HEK293 (cell line): ENCODE results near the gene KEL.

Experiments
- CTCF ChIA-PET: fragments of 350-600 bp; formaldehyde crosslinking; extraction: SDS; loops from one replicate; lab custom pipeline; 2021; ENCODE audit warnings: antibody characterized with exemption; lab: Yijun Ruan, JAX
- POLR2A ChIA-PET: fragments of 300-600 bp; formaldehyde crosslinking; extraction: SDS; loops from one replicate; lab custom pipeline; 2020; ENCODE audit warnings: antibody characterized with exemption, inconsistent platforms; lab: Yijun Ruan, JAX
- H3K27ac ChIP-seq: fragments of 200-500 bp; sonication (Bioruptor generic); 2 replicates; pipeline ENCODE4 v1.5.1; 2014; ENCODE audit warnings: low read depth, low read length, control low read depth, inconsistent platforms; ENCODE audit errors: extremely low read depth
- H3K36me3 ChIP-seq, 2 experiments: fragments of 200-500 bp in 1 of 2; sonication (Bioruptor generic) in 1 of 2; 1 replicate in 1 of 2; 2 replicates in 1 of 2; pipeline ENCODE4 v1.5.1; 2014 to 2017; ENCODE audit warnings: inconsistent platforms in 2 of 2, low read length in 2 of 2; ENCODE audit not compliant: control insufficient read depth in 2 of 2, insufficient read depth in 1 of 2
- H3K4me1 ChIP-seq: fragments of 200-500 bp; sonication (Bioruptor generic); 2 replicates; pipeline ENCODE4 v1.5.1; 2014; ENCODE audit warnings: mild to moderate bottlenecking, low read length, inconsistent platforms; ENCODE audit not compliant: control insufficient read depth, insufficient read depth
- H3K4me3 ChIP-seq: 2 replicates; pipeline ENCODE4 v1.5.1; 2011; ENCODE audit warnings: low read depth, mild to moderate bottlenecking, control low read depth, low read length, moderate library complexity
- H3K9me3 ChIP-seq: fragments of 200-500 bp; sonication (Bioruptor generic); 2 replicates; pipeline ENCODE4 v1.5.1; 2014; ENCODE audit warnings: low read depth, low read length, inconsistent platforms; ENCODE audit not compliant: control insufficient read depth, insufficient read depth
- BCL11B ChIP-seq: fragments of 450-650 bp; formaldehyde crosslinking; IDR thresholded peaks from 2 replicates; pipeline ENCODE4 v1.5.1; 2016; ENCODE audit warnings: low read depth, missing biosample characterization, missing genetic modification characterization
- GLIS2 ChIP-seq: fragments of 450-650 bp; formaldehyde crosslinking; IDR thresholded peaks from 2 replicates; pipeline ENCODE4 v1.5.1; 2016; ENCODE audit warnings: missing biosample characterization, missing genetic modification characterization
- OSR2 ChIP-seq: fragments of 450-650 bp; formaldehyde crosslinking; IDR thresholded peaks from 2 replicates; pipeline ENCODE4 v1.5.1; 2016; ENCODE audit warnings: missing biosample characterization, missing genetic modification characterization
- ZFHX2 ChIP-seq: fragments of 450-650 bp; formaldehyde crosslinking; conservative IDR thresholded peaks from 2 replicates; pipeline ENCODE4 v1.5.1; 2016; ENCODE audit warnings: missing biosample characterization, missing genetic modification characterization
- ZNF112 ChIP-seq: fragments of 450-650 bp; formaldehyde crosslinking; IDR thresholded peaks from 2 replicates; pipeline ENCODE4 v1.5.0; 2017; ENCODE audit warnings: missing biosample characterization, missing genetic modification characterization
- ZNF157 ChIP-seq: fragments of 450-650 bp; formaldehyde crosslinking; IDR thresholded peaks from 2 replicates; pipeline ENCODE4 v1.5.1; 2016; ENCODE audit warnings: missing biosample characterization, missing genetic modification characterization
- ZNF239 ChIP-seq: fragments of 450-650 bp; formaldehyde crosslinking; IDR thresholded peaks from 2 replicates; pipeline ENCODE4 v1.5.1; 2016; ENCODE audit warnings: missing biosample characterization, missing genetic modification characterization
- ZNF24 ChIP-seq: fragments of 450-650 bp; formaldehyde crosslinking; IDR thresholded peaks from 2 replicates; pipeline ENCODE4 v1.5.1; 2016; ENCODE audit warnings: missing biosample characterization, missing genetic modification characterization
- ZNF324 ChIP-seq: fragments of 450-650 bp; formaldehyde crosslinking; IDR thresholded peaks from 2 replicates; pipeline ENCODE4 v1.5.1; 2016; ENCODE audit warnings: missing biosample characterization, missing genetic modification characterization
- ZNF350 ChIP-seq: fragments of 450-650 bp; formaldehyde crosslinking; IDR thresholded peaks from 2 replicates; pipeline ENCODE4 v1.5.0; 2017; ENCODE audit warnings: missing biosample characterization, mild to moderate bottlenecking, missing genetic modification characterization
- ZNF544 ChIP-seq: fragments of 450-650 bp; formaldehyde crosslinking; IDR thresholded peaks from 2 replicates; pipeline ENCODE4 v1.5.0; 2017; ENCODE audit warnings: missing biosample characterization, missing genetic modification characterization
- ZNF561 ChIP-seq: fragments of 450-650 bp; IDR thresholded peaks from 2 replicates; pipeline ENCODE4 v1.5.1; 2018; ENCODE audit warnings: missing biosample characterization, missing genetic modification characterization, borderline replicate concordance
- ZNF596 ChIP-seq: fragments of 450-650 bp; IDR thresholded peaks from 2 replicates; pipeline ENCODE4 v1.5.0; 2018; ENCODE audit warnings: missing biosample characterization, mild to moderate bottlenecking, missing genetic modification characterization, moderate library complexity
- ZNF629 ChIP-seq: fragments of 450-650 bp; formaldehyde crosslinking; IDR thresholded peaks from 2 replicates; pipeline ENCODE4 v1.5.1; 2017; ENCODE audit warnings: missing biosample characterization, missing genetic modification characterization
- ZNF670 ChIP-seq: fragments of 450-650 bp; formaldehyde crosslinking; IDR thresholded peaks from 2 replicates; pipeline ENCODE4 v1.5.1; 2016; ENCODE audit warnings: missing biosample characterization, missing genetic modification characterization, low read depth
- ZNF747 ChIP-seq: fragments of 450-650 bp; formaldehyde crosslinking; IDR thresholded peaks from 2 replicates; pipeline ENCODE4 v1.5.1; 2016; ENCODE audit warnings: missing biosample characterization, missing genetic modification characterization
- ZNF776 ChIP-seq: fragments of 450-650 bp; formaldehyde crosslinking; IDR thresholded peaks from 2 replicates; pipeline ENCODE4 v1.5.0; 2017; ENCODE audit warnings: missing biosample characterization, missing genetic modification characterization, borderline replicate concordance
- ZNF785 ChIP-seq: fragments of 450-650 bp; formaldehyde crosslinking; IDR thresholded peaks from 2 replicates; pipeline ENCODE4 v1.5.1; 2016; ENCODE audit warnings: missing biosample characterization, missing genetic modification characterization
- ZNF837 ChIP-seq: fragments of 450-650 bp; formaldehyde crosslinking; IDR thresholded peaks from 2 replicates; pipeline ENCODE4 v1.5.1; 2016; ENCODE audit warnings: missing biosample characterization, missing genetic modification characterization
- TF ChIP-seq, protein P1 (sequence below): fragments of 450-650 bp; formaldehyde crosslinking; IDR thresholded peaks from 2 replicates; pipeline ENCODE4 v1.5.1; 2016; ENCODE audit warnings: missing biosample characterization, missing genetic modification characterization, borderline replicate concordance
- TF ChIP-seq, protein P2 (sequence below): fragments of 450-650 bp; IDR thresholded peaks from 2 replicates; pipeline ENCODE4 v1.5.1; 2018; ENCODE audit warnings: missing biosample characterization, missing genetic modification characterization
- TF ChIP-seq, protein P3 (sequence below): fragments of 450-650 bp; formaldehyde crosslinking; IDR thresholded peaks from 2 replicates; pipeline ENCODE4 v1.5.1; 2016; ENCODE audit warnings: missing biosample characterization, missing genetic modification characterization, borderline replicate concordance

KEL gene

DNA sequence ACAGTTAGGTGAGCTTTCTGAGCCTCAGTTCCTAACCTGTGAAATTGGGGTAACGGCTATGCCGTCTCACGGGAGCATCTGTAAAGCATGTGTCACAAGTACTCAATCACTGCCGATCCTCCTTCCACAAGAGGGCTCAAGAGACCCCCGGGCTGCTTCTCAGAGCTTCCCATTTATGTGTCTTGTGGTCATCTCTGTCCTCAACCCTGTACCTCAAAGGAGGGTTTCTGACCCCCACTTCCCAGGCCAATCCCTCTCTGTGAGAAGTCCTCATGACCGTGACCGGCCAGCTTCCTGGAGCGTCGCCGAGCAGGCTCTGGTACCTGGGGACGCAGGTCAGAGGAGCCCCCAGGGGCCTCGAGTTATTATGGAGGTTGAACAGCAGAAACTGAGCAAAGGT lies 28.1 kb downstream of the KEL start:
- Histone ChIP-seq H3K36me3 (no peaks in the 10 kb centered on the region), H3K27ac (no peak overlapping the region), H3K9me3 (no peaks in the 10 kb centered on the region), H3K4me1 (no peaks in the 10 kb centered on the region), H3K4me3 (no peak overlapping the region)
- POLR2A ChIA-PET = no interaction called here
- TF ChIP-seq, protein P1, sequence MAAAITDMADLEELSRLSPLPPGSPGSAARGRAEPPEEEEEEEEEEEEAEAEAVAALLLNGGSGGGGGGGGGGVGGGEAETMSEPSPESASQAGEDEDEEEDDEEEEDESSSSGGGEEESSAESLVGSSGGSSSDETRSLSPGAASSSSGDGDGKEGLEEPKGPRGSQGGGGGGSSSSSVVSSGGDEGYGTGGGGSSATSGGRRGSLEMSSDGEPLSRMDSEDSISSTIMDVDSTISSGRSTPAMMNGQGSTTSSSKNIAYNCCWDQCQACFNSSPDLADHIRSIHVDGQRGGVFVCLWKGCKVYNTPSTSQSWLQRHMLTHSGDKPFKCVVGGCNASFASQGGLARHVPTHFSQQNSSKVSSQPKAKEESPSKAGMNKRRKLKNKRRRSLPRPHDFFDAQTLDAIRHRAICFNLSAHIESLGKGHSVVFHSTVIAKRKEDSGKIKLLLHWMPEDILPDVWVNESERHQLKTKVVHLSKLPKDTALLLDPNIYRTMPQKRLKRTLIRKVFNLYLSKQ (tag by site-specific recombination) = no peak
- CTCF ChIA-PET = interaction anchor here (0.6 to 1.3 kb wide), 4 partner anchors 18 to 494 kb away, joined by 3 to 5 read pairs (median 4); no protein-coding TSS in a partner anchor

DNA sequence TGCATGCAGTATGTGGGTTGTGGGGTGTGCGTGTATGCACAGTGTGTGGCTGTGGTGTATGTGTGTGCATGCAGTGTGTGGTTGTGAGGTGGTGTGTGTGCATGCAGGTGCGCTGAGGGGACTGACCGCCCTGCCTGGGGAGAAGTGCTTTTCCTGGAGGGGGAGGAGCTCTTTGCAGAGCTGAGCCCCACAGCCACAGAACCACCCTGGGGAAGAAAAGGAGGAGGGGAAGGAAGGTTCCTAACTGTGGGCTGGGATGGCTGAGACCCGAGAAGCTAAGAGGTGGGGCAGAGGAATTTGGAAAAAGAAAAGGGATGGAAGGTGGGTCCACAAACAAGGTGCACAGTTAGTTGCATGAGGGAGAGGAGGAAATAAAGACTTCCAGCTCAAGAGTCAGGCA lies 28.5 kb downstream of the KEL start, which contains the start of gene TRPV5:
Gene TRPV5 (minus strand): TSS at position 123 of the 400 bp plus-strand sequence. CDS start 287 bp downstream, outside the sequence.
- H3K36me3 ChIP-seq = no peaks in the 10 kb centered on the region
- no peaks in the 10 kb centered on the region for H3K9me3 ChIP-seq
- no peak within 1 kb of the TSS for H3K27ac ChIP-seq
- H3K4me1 ChIP-seq = no peaks in the 10 kb centered on the region
- no peak within 1 kb of the TSS for H3K4me3 ChIP-seq
- ChIA-PET POLR2A (no interaction called here), CTCF (interaction anchor here (0.6 to 1.3 kb wide), 5 partner anchors 9 to 494 kb away, joined by 3 to 5 read pairs (median 3); no protein-coding TSS in a partner anchor)
- TF ChIP-seq ZNF239 = no peak
- TF ChIP-seq OSR2 (tag by site-specific recombination) = no peak
- no peak for TF ChIP-seq ZNF629 (tag by site-specific recombination)
- TF ChIP-seq ZNF324 (tag by site-specific recombination) = no peak
- no peak for TF ChIP-seq ZNF776

DNA sequence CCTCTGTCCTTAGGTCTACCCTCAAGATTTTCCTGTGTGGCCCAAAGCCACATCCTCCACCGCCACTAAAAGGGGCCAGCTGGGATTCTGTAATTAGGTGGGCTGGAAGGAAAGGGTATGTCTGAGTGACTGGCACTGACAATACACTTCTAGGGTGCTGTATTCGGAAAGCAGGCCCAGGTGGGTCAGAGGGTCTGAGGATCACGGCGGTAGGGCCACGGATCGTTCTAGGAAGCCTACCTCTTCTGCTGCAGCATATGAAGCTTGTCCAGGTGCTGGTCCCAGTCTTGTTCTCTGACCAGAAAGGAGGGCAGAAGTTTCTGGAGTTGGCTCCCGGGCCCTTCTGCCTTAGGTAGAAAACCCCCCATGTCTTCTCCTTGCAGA lies 29.1 kb downstream of the KEL start:
- CTCF ChIA-PET = interaction anchor here (0.6 kb wide), 1 partner anchor 8 kb away, joined by 3 read pairs; no protein-coding TSS in a partner anchor
- no peak overlapping the region for H3K27ac ChIP-seq
- no peaks in the 10 kb centered on the region for H3K36me3 ChIP-seq
- H3K9me3 ChIP-seq = no peaks in the 10 kb centered on the region
- no peak for TF ChIP-seq GLIS2 (tag by site-specific recombination)
- TF ChIP-seq, protein P2, sequence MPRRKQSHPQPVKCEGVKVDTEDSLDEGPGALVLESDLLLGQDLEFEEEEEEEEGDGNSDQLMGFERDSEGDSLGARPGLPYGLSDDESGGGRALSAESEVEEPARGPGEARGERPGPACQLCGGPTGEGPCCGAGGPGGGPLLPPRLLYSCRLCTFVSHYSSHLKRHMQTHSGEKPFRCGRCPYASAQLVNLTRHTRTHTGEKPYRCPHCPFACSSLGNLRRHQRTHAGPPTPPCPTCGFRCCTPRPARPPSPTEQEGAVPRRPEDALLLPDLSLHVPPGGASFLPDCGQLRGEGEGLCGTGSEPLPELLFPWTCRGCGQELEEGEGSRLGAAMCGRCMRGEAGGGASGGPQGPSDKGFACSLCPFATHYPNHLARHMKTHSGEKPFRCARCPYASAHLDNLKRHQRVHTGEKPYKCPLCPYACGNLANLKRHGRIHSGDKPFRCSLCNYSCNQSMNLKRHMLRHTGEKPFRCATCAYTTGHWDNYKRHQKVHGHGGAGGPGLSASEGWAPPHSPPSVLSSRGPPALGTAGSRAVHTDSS = no peak
- TF ChIP-seq ZNF837 (tag by site-specific recombination) = no peak
- no peak for TF ChIP-seq ZNF350 (tag by site-specific recombination)
- no peak for TF ChIP-seq ZNF24 (tag by site-specific recombination)
- TF ChIP-seq, protein P3, sequence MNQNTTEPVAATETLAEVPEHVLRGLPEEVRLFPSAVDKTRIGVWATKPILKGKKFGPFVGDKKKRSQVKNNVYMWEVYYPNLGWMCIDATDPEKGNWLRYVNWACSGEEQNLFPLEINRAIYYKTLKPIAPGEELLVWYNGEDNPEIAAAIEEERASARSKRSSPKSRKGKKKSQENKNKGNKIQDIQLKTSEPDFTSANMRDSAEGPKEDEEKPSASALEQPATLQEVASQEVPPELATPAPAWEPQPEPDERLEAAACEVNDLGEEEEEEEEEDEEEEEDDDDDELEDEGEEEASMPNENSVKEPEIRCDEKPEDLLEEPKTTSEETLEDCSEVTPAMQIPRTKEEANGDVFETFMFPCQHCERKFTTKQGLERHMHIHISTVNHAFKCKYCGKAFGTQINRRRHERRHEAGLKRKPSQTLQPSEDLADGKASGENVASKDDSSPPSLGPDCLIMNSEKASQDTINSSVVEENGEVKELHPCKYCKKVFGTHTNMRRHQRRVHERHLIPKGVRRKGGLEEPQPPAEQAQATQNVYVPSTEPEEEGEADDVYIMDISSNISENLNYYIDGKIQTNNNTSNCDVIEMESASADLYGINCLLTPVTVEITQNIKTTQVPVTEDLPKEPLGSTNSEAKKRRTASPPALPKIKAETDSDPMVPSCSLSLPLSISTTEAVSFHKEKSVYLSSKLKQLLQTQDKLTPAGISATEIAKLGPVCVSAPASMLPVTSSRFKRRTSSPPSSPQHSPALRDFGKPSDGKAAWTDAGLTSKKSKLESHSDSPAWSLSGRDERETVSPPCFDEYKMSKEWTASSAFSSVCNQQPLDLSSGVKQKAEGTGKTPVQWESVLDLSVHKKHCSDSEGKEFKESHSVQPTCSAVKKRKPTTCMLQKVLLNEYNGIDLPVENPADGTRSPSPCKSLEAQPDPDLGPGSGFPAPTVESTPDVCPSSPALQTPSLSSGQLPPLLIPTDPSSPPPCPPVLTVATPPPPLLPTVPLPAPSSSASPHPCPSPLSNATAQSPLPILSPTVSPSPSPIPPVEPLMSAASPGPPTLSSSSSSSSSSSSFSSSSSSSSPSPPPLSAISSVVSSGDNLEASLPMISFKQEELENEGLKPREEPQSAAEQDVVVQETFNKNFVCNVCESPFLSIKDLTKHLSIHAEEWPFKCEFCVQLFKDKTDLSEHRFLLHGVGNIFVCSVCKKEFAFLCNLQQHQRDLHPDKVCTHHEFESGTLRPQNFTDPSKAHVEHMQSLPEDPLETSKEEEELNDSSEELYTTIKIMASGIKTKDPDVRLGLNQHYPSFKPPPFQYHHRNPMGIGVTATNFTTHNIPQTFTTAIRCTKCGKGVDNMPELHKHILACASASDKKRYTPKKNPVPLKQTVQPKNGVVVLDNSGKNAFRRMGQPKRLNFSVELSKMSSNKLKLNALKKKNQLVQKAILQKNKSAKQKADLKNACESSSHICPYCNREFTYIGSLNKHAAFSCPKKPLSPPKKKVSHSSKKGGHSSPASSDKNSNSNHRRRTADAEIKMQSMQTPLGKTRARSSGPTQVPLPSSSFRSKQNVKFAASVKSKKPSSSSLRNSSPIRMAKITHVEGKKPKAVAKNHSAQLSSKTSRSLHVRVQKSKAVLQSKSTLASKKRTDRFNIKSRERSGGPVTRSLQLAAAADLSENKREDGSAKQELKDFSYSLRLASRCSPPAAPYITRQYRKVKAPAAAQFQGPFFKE (tag by site-specific recombination) = no peak
- no peak for TF ChIP-seq ZNF157 (tag by site-specific recombination)
- no peak for TF ChIP-seq ZFHX2 (tag by site-specific recombination)
- no peak for TF ChIP-seq ZNF112 (tag by site-specific recombination)
- TF ChIP-seq ZNF596 = no peak
- no peak for TF ChIP-seq ZNF670 (tag by site-specific recombination)
- TF ChIP-seq ZNF561 (tag by site-specific recombination) = no peak
- TF ChIP-seq ZNF544 (tag by site-specific recombination) = no peak
- TF ChIP-seq ZNF785 = no peak
- no peak for TF ChIP-seq BCL11B (tag by site-specific recombination)
- TF ChIP-seq ZNF747 (tag by site-specific recombination) = no peak
- TF ChIP-seq, all 188 proteins: peak for 0
- POLR2A ChIA-PET = no interaction called here
- H3K4me1 ChIP-seq = no peaks in the 10 kb centered on the region
- H3K4me3 ChIP-seq = no peak overlapping the region
